Midbrain (tissue), 1 donor: ENCODE data around the gene DPEP2.
"Not testable (repeated sequence)": the region's sequence is repeated elsewhere in the genome, so short reads cannot be mapped to it uniquely, and the experiment has no call there.

Source experiments
- DNase-seq: peaks from one replicate; lab custom pipeline; 2025; lab: John Stamatoyannopoulos, UW

The DPEP2 gene

GRCh38 chr16:67953641-67954375 is 45.5 kb downstream of the DPEP2 start:
- DNase-seq: no peak

DNA sequence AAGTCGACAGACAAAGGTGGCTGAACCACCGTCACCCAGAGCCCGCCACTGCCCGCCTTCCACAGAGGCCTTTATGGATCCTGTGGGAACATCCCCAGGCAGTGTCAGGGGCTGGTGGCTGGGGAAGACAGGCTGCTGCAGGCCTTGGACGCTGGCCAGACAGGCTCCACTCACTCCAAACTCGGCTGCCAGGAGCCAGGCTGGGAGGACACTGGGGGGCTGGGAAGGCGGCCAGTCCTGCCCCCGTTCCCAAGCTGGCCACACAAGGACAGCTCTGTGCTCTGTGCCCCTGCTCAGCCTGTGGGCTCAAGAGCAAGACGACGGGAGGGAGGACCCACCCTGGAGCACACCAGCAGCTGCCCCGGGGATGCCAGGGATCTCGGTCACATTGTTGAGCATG is 47.8 kb downstream of the DPEP2 start:
- DNase-seq: peak; percentile 91

DNA sequence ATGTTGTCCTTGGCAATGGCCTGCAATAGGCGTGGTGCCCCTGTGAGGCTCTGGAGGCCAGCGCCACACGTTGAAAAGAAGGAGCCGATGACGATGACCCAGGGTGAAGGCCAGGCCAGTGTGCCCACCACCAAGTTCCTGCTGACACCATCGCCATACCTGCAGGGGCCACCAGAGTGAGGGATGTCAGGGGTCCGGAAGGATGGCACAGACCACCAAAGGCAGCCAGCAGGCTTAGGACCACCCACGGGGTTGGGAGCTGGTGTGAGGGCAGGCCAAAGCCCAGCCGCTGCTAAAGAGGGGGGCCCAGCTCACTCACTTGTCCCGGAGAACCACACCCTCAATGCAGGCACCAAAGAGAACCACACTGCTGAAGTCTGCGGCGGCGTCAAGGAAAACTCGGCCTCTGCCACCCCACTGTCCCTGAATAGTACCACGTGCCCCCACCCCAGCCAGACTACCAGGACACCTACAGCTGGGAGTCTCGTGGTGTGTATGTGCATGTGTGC is 48.9 kb downstream of the DPEP2 start:
- DNase-seq: no peak

- DNase-seq: no peak
Observed at GRCh38 chr16:67949645-67950044, 49.6 kb downstream of the DPEP2 start.

GRCh38 chr16:67948015-67948414 is 51.3 kb downstream of the DPEP2 start:
- DNase-seq: no peak

DNA sequence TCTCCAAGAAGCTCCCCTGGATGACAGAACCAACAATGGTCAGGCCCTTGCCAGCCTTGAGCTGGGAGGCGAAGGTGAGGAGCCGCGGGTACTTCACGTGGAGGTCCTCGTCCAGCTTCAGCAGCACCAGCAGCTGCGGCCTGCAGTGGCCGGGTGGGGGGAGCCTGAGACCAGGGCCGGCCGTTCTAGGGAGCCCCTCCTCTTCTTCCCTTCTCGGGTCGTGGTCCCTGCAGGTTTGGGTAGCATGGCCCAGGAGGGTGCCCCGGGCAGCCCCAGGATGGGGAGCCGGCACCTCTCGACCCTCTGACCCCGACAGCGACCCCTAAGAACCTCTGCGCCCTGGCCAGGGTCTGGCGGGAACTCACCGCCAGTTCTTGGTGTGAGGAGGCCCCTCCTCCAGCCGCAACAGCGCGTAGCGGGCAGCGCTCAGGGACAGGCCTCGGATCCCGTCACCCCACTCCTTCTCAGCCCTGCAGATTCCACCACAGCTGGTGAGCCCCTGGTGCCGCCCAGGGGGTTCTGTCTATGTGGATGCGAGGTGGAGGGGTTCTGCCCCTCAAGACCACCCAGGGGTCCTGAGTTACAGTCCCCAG is 52.2 kb downstream of the DPEP2 start:
- no peak for DNase-seq

DNA sequence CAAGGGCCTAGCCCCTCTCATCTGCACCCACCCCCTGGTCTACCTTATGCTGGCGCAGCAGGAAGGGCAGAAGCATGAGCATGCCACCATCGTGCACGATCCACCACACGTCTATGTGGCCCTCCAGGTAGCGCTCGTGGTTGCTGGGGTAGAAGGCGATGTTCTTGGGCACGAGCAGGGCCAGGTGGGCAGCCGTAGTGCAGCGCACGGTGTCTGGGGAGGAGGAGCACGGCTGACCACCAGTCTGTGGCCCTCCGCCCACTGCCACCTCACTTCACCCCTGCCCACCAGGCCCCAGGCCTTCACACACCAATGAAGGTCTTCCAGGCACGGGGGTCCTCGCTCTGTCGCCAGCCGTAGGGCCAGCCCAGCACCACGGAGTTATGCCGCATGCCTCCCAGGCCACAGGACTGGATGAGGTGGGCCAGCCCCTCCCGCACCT is 53.1 kb downstream of the DPEP2 start:
- no peak for DNase-seq

GRCh38 chr16:67945392-67945933 is 53.8 kb downstream of the DPEP2 start:
- DNase-seq: no peak

GRCh38 chr16:67944690-67945391 is 54.4 kb downstream of the DPEP2 start:
- no peak for DNase-seq

GRCh38 chr16:67943619-67944504 is 55.4 kb downstream of the DPEP2 start, which contains the start of gene LCAT:
Gene LCAT (minus strand): TSS chr16:67944120. CDS start chr16:67944101, 19 bp downstream.
- peak; percentile 85 for DNase-seq

- no peak for DNase-seq
Observed at GRCh38 chr16:67943256-67943618, 56.0 kb downstream of the DPEP2 start.

- DNase-seq: no peak
Observed at GRCh38 chr16:67942510-67943255, 56.6 kb downstream of the DPEP2 start.

GRCh38 chr16:67942200-67942509 is 57.1 kb downstream of the DPEP2 start:
- no peak for DNase-seq

GRCh38 chr16:67941469-67942199 is 57.6 kb downstream of the DPEP2 start:
- DNase-seq: no peak

- DNase-seq: no peak
Observed at GRCh38 chr16:67940446-67941089, 58.7 kb downstream of the DPEP2 start.

GRCh38 chr16:67939507-67940445 is 59.5 kb downstream of the DPEP2 start:
- no peak for DNase-seq

GRCh38 chr16:67937713-67938112 is 61.6 kb downstream of the DPEP2 start:
- DNase-seq: not testable (repeated sequence)
